Stomach (tissue), 4 donors: ENCODE measurements around the gene NUBP1.

Experiments used
- POLR2A ChIP-seq, 4 donors: fragments of 450-650 bp; IDR thresholded peaks; one replicate each; pipeline ENCODE4 v1.6.1; 2016; ENCODE audit warnings: antibody characterized with exemption in 4 of 4, control low read depth in 2 of 4, mild to moderate bottlenecking in 1 of 4, moderate library complexity in 1 of 4
- TF ChIP-seq, protein P1 (sequence below), 7 experiments: fragments of 450-650 bp in 4 of 7; fragments of 200-600 bp in 3 of 7; sonication (generic) in 3 of 7; IDR thresholded peaks; one replicate each; pipeline ENCODE4 v1.5.1; 2016 to 2019; ENCODE audit warnings: antibody characterized with exemption in 7 of 7, control low read depth in 2 of 7, mild to moderate bottlenecking in 1 of 7

DNA sequence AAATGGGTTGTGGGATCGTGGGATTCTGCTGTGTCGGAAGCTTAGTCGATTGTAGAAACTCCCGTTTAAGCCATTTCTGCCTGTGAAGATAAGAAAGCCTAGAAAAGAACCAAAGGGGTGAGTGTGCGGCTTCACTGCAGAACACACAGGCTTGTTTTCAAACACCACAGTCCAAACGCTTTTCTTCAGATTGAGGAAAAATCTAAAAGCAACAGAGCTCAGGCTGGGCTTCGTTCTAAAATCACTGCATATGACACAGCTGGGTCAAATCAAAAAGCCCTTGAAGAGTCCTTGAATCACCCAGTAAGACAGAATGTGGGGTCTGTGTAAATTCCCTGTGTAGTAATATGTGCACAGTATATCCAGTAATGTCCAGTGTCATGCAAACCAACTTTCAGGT, 25.7 kb downstream of the NUBP1 start:
- TF ChIP-seq, protein P1, sequence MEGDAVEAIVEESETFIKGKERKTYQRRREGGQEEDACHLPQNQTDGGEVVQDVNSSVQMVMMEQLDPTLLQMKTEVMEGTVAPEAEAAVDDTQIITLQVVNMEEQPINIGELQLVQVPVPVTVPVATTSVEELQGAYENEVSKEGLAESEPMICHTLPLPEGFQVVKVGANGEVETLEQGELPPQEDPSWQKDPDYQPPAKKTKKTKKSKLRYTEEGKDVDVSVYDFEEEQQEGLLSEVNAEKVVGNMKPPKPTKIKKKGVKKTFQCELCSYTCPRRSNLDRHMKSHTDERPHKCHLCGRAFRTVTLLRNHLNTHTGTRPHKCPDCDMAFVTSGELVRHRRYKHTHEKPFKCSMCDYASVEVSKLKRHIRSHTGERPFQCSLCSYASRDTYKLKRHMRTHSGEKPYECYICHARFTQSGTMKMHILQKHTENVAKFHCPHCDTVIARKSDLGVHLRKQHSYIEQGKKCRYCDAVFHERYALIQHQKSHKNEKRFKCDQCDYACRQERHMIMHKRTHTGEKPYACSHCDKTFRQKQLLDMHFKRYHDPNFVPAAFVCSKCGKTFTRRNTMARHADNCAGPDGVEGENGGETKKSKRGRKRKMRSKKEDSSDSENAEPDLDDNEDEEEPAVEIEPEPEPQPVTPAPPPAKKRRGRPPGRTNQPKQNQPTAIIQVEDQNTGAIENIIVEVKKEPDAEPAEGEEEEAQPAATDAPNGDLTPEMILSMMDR (IDR thresholded peaks at IDR 0.05), result no peak
- no peak for TF ChIP-seq POLR2A (IDR thresholded peaks at IDR 0.05)
